22Rv1 (cell line): ENCODE measurements around the gene ATF1.
"Not testable (repeated sequence)": the region's sequence is repeated elsewhere in the genome, so short reads cannot be mapped to it uniquely, and the experiment has no call there.

ENCODE experiments used
- H3K27ac ChIP-seq: fragments of 450-650 bp; 2 replicates; pipeline ENCODE4 v1.5.1; 2017
- CTCF ChIP-seq: fragments of 450-650 bp; IDR thresholded peaks from 2 replicates; pipeline ENCODE4 v1.5.1; 2017; ENCODE audit warnings: mild to moderate bottlenecking
- ZFX ChIP-seq: fragments of 450-650 bp; IDR thresholded peaks from 2 replicates; pipeline ENCODE4 v1.6.1; 2017; ENCODE audit warnings: antibody characterized with exemption, borderline replicate concordance

ATF1 gene

GRCh38 chr12:50859621-50860310, 95.9 kb downstream of the ATF1 start:
- TF ChIP-seq CTCF = no peak
- no peak for TF ChIP-seq ZFX
- no peak overlapping the region for H3K27ac ChIP-seq

- H3K27ac ChIP-seq = no peak overlapping the region
- TF ChIP-seq ZFX (no peak), CTCF (no peak)
Measured at GRCh38 chr12:50862316-50862715, 98.4 kb downstream of the ATF1 start.

GRCh38 chr12:50865266-50865665, 101.4 kb downstream of the ATF1 start:
- no peak overlapping the region for H3K27ac ChIP-seq
- TF ChIP-seq ZFX (no peak), CTCF (no peak)

- H3K27ac ChIP-seq = not testable (repeated sequence)
Measured at GRCh38 chr12:50868881-50869280, 105.0 kb downstream of the ATF1 start.
